ENCODE measurements around the gene SNCAIP. TPM values are rescaled to one million over a fixed set of nuclear protein-coding genes. Genes with fewer than 3 reads are reported as not detected.
A peak's percentile ranks its signal among the peaks of the same experiment; 100 is the strongest.

Gene SNCAIP
- total RNA-seq, 1 donor from 2014 or later, result 160 TPM

GRCh38 chr5:122423221-122423620, 111.2 kb downstream of the SNCAIP start:
- DNase-seq (ENCODE audit: low read depth in 2 of 2), result no peak

- no peak for DNase-seq (ENCODE audit: low read depth in 2 of 2)
Measured at GRCh38 chr5:122424132-122424531, 112.1 kb downstream of the SNCAIP start.

GRCh38 chr5:122426301-122426700, 114.3 kb downstream of the SNCAIP start:
- DNase-seq (ENCODE audit: low read depth in 2 of 2), result no peak

GRCh38 chr5:122427621-122428020, 115.6 kb downstream of the SNCAIP start:
- no peak for DNase-seq (ENCODE audit: low read depth in 2 of 2)

- no peak for DNase-seq (ENCODE audit: low read depth in 2 of 2)
Measured at GRCh38 chr5:122429545-122430318, 117.7 kb downstream of the SNCAIP start.

- DNase-seq (ENCODE audit: low read depth in 2 of 2), result no peak
Measured at GRCh38 chr5:122430319-122430586, 118.2 kb downstream of the SNCAIP start.

GRCh38 chr5:122431298-122431697, 119.3 kb downstream of the SNCAIP start:
- DNase-seq (ENCODE audit: low read depth in 2 of 2), result no peak

- no peak for DNase-seq (ENCODE audit: low read depth in 2 of 2)
Measured at GRCh38 chr5:122434205-122434970, 122.4 kb downstream of the SNCAIP start.

GRCh38 chr5:122435234-122435633, 123.2 kb downstream of the SNCAIP start:
- DNase-seq (ENCODE audit: low read depth in 2 of 2), result no peak

- DNase-seq (ENCODE audit: low read depth in 2 of 2), result no peak
Measured at GRCh38 chr5:122435761-122436160, 123.7 kb downstream of the SNCAIP start.

GRCh38 chr5:122436615-122437014, 124.6 kb downstream of the SNCAIP start:
- no peak for DNase-seq (ENCODE audit: low read depth in 2 of 2)

- no peak for DNase-seq (ENCODE audit: low read depth in 2 of 2)
Measured at GRCh38 chr5:122439645-122440044, 127.6 kb downstream of the SNCAIP start.

GRCh38 chr5:122442938-122443337, 130.9 kb downstream of the SNCAIP start:
- DNase-seq (ENCODE audit: low read depth in 2 of 2), result no peak

GRCh38 chr5:122444411-122444810, 132.4 kb downstream of the SNCAIP start:
- no peak for DNase-seq (ENCODE audit: low read depth in 2 of 2)

GRCh38 chr5:122445070-122445469, 133.0 kb downstream of the SNCAIP start:
- DNase-seq (ENCODE audit: low read depth in 2 of 2), result no peak

GRCh38 chr5:122447072-122447471, 135.0 kb downstream of the SNCAIP start:
- DNase-seq (ENCODE audit: low read depth in 2 of 2), result no peak

GRCh38 chr5:122447879-122448278, 135.8 kb downstream of the SNCAIP start:
- no peak for DNase-seq (ENCODE audit: low read depth in 2 of 2)

- no peak for DNase-seq (ENCODE audit: low read depth in 2 of 2)
Measured at GRCh38 chr5:122454541-122454940, 142.5 kb downstream of the SNCAIP start.

- no peak for DNase-seq (ENCODE audit: low read depth in 2 of 2)
Measured at GRCh38 chr5:122455939-122456338, 143.9 kb downstream of the SNCAIP start.

GRCh38 chr5:122457178-122457826, 145.3 kb downstream of the SNCAIP start:
- no peak for DNase-seq (ENCODE audit: low read depth in 2 of 2)

GRCh38 chr5:122458278-122458872, 146.3 kb downstream of the SNCAIP start:
- peak; percentile 7 to 10 for DNase-seq (ENCODE audit: low read depth in 2 of 2)

- DNase-seq (ENCODE audit: low read depth in 2 of 2), result no peak
Measured at GRCh38 chr5:122462486-122462885, 150.4 kb downstream of the SNCAIP start.
